GM12801 (cell line): Measurements from ENCODE around the gene UNK.

Experiments
- TF ChIP-seq, protein P1 (sequence below): IDR thresholded peaks from one replicate; pipeline ENCODE4 v1.5.1; 2011; ENCODE audit warnings: control low read depth; ENCODE audit not compliant: insufficient read length; ENCODE audit errors: extremely low read depth

UNK gene

DNA sequence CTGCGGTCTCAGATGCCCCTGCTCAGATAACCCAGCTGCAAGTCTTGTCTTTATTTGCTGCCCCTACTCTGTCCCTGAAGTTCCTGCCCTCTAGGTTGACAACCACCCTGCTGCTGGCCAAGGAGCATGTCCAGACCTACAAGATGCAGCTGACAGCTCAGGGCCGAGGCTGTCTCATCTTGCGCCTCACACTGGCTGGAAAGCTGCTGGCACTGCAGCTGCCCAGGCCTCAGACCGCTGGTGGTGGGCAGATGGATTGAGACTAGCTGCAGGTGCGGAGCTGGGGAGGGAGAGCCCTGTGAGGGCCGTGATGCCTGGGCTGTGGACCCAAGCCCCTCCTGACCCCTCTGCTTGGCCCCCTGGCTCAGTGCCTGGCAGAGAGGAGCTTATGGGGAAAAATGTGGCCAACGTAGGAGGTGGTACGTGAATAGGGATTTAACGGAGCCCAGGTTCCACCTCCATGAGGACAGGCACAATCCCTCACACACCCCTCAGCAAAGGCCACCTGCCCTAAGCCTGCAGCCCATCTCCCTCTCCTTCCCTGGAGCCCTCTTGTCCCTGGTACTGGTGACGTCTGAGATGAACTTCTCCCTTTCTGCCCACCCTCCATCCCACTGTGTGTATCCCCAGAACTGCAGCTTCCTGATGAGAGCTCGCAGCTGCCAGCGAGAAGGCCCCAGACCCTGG lies 11.3 kb upstream of the UNK start:
- TF ChIP-seq, protein P1, sequence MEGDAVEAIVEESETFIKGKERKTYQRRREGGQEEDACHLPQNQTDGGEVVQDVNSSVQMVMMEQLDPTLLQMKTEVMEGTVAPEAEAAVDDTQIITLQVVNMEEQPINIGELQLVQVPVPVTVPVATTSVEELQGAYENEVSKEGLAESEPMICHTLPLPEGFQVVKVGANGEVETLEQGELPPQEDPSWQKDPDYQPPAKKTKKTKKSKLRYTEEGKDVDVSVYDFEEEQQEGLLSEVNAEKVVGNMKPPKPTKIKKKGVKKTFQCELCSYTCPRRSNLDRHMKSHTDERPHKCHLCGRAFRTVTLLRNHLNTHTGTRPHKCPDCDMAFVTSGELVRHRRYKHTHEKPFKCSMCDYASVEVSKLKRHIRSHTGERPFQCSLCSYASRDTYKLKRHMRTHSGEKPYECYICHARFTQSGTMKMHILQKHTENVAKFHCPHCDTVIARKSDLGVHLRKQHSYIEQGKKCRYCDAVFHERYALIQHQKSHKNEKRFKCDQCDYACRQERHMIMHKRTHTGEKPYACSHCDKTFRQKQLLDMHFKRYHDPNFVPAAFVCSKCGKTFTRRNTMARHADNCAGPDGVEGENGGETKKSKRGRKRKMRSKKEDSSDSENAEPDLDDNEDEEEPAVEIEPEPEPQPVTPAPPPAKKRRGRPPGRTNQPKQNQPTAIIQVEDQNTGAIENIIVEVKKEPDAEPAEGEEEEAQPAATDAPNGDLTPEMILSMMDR = no peak

DNA sequence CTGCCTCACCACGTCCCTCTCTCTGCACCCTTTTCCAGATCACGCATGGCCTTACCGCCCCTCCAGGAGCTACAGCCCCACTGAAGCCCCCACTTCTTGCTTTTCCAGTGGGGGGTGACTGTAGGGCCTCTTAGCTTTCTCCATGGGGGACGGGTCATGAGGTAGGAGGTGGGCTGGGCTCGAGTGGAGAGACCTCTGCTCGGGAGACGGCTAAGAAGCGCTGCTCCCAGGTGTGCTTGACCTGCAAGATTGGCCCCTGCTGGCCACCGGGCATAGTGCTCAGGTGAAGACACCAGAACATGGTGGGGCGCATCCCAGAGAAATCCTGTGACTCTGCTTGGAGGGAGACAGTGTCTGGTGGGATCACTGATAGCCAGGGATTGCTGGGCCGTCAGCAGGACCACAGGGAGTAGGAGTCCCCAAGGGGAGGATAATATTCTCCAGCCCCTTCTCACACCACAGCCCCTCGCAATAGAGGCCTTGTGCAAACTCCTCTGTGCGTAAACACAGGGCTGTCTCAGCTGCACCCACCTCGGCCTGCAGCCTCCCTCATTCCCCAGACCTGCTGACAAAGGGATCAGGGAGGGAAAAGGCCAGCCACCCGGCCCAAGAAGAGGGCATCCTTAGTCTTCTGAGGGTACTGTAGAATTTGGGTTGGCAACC lies 10.7 kb upstream of the UNK start:
- TF ChIP-seq, protein P1 = no peak

DNA sequence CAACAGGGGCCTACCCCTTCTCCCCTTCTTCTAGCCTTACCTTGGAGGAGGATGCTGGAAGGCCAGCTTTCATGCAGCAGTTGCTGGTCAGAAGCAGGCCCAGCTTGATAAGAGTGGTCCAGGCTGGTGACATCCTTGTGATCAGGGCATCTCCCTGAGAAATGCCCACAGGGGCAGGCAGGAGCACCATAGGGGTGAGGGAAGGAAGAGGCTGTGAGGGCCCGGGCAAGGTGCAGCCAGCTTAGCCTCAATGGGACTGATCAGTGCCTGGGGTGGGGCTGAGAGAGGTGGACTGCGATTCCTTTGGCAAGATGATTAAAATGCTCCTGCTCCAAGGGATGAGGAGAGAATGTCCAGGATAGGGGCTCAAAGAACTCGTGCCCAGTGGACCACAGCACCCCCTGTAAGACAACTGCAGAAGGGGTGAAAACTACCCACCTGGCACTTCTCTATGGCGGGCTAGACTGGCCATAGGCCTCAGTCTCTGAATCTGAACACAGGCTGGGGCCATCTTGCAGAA lies 10.1 kb upstream of the UNK start:
- TF ChIP-seq, protein P1 = no peak

DNA sequence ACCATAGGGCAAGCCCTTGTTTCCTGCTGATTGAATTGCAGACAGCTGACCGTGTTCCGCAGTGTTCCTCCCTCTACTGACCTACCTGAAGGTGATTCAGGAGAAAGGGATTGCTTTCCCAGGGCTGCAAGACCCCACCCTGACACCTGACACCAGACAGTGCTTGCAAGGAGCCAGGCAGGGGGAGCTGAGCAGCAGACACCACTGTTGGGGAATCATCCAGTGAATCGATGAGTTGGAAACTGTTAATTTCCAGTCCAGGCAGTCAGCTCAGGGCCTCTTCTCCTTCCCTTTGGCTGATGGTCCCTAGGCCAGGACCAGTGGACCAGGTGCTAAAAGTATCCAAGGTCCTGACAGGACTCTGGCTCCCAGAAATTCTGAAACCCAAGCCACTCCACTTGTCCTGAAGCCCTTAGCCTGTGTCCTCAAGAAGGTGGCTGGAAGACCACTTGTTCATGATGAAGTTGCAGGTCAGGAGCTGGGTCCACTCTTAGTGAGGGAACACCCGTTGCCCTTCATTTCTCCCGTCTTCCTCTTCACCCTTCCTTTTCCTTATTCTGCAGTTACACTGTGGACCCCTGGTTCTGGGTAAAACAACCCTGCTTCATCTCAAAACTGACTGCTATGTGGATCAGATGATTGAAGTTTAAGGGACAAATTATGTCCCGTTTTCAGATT lies 9.5 kb upstream of the UNK start:
- TF ChIP-seq, protein P1 = no peak

DNA sequence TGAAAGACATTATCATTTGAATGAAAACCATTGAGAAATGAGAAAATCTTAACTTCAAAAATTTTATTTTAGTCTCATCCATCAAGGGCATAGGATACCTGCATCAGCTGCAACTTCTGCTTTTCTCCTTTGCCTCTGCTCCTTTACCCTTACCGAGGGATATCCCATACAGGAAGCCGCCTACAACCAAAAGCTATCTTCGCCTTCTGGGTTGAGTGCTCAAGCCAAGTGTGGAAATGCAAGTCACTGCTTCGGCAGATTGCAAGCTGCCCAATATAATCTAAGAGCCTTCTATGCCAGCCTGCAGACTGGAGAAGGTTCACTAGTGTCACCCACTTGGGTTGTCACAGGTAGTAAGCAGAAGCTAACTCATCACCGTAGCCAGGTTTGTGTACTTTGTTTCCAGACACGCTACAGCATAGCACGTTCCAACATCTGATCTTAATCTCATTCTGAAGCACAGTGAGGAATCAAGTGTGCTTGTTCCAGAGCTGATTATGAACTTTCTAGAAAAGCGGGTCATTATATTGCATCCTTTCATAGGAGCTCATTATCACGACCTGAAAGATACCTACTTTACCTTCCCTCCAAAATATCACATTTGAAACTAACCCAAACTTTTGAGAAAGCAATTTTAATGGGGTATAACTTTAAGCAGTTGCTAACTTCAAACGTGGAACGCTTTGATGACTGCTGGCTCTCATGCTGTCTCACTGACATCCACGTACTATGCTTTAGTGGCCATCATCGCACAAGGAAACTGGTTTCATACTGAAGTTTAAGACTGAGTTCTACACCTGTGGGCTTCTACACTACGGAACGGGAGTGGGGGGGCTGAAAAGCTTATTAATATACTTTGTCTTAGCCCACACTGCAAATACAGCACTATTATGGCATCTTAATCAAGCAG lies 8.0 kb upstream of the UNK start:
- TF ChIP-seq, protein P1 = no peak

DNA sequence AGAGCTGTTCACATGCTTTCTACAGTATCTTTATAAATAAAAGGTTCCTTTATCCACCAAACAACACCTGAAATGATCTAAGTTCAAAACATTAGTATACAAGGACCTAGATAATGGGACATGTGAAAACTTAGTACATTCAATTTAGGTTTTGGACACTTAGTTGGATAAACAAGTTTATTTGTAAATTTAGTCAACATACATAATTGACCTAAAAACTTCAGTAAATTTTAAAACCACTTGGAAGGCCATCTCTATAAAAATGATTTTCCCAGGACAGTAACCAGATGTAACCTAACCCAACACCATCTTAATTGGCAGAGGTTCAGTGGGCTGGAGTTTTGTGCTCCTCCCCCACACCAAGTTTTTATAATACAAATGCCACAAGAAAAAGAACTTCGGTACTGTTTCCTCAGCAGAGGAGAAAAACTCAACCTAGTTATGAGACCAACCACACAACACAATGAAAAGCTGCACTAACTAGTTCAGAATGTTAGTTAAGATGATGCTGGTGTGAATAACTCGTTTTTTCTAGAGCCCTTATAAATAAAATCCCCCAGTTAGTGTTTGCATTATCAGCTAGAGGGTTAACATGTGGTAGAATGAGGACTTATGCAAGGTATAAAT lies 7.2 kb upstream of the UNK start:
- TF ChIP-seq, protein P1 = no peak
